HG03565 (cell line): ENCODE results near the gene GOLGA8N.
A peak's percentile ranks its signal among the peaks of the same experiment; 100 is the strongest.
"Not testable (repeated sequence)": the region's sequence is repeated elsewhere in the genome, so short reads cannot be mapped to it uniquely, and the experiment has no call there.

Experiments used
- ATAC-seq: cut with Tn5 transposase; IDR thresholded peaks from one replicate; pipeline ENCODE4 v1.9.1; 2021; ENCODE audit warnings: mild to moderate bottlenecking, moderate library complexity; ENCODE audit not compliant: unreplicated experiment

GOLGA8N gene

DNA sequence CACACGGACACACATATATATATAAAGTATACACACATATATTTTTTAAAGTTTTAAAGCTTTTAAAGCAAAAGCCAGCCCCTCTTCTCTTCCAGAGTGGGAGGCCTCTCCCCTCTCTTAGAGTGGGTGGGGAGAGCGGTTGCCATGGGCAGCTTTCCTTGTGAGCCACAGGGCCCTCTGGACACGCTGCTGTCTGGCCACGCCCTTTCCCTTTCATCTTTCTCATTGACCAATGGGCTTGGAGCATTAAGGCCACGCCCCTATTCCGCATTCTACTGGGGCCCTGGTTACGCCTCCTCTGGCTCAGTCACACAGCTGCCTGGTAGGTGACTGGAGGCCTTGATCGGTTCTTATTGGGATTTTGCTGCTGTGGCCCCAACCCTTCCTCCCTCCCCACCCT, at the start of gene GOLGA8N:
TSS of gene GOLGA8N (plus strand) at position 306 of the 400 bp plus-strand sequence.
- ATAC-seq, result not testable (repeated sequence)

DNA sequence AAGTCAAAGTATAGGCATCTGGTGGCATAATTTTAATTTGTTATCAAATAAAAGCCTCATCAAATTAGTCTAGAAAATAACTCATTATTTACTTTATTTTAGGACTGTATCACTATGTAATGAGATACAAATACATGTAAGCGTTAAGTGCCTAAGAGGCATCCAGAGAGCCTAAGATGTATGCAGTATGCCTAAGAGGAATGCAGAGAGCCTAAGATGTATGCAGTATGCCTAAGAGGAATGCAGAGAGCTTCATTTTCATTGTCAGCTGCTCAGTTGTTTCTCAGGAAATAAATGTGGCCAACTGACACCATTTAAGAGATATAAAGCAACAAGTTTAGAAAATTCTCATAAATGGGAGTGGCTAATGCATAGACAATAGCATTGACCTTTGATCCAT, 49.8 kb upstream of the GOLGA8N start:
- ATAC-seq, result not testable (repeated sequence)

DNA sequence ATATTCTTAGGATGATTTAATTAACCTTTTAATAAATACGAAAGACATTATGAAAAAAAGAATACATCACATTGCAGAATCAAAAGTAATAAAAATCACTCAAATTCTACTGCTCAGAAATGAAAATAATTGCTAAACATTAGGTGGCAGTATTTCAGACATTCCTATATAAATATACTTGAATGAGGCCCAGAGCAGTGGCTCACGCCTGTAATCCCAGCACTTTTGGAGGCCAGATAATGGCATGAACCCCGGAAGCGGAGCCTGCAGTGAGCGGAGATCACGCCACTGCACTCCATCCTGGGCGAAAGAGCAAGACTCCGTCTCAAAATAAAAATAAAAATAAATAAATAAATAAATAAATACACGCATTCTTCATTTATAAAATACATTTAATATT, 48.1 kb upstream of the GOLGA8N start:
- ATAC-seq, result not testable (repeated sequence)

DNA sequence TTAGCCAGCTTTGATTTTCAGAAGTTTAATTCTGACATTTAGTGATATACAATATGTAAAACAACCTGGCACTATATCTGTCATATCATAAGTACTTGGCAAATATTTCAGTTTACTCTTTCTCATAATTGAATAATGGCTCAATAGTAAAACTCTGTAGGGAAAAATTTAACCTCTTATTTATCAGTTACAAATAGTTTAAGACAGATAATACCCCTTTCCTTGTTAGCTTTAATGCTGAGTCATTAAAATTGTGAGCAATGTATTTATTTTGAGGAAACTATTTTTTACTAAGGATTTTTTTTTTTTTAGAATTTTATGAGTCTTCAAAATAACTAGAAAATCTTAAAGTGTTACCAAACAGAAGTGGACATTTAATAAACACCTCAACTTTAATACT, 38.7 kb upstream of the GOLGA8N start:
- ATAC-seq, result not testable (repeated sequence)

DNA sequence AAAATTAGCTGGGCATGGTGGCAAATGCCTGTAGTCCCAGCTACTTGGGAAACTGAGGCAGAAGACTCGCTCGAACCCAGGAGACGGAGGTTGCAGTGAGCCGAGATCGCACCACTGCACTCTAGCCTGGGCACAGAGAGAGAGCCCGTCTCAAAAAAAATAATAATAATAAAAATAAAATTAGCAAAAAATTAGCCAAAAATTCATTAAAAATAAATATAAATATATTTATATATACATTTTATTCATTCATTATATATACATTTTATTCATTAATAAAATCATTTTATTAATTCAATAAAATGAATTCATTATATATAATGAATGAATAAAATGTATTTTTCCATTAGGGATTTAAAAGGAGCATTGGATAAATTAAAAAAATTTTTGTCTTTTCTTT, 31.1 kb upstream of the GOLGA8N start:
- not testable (repeated sequence) for ATAC-seq

DNA sequence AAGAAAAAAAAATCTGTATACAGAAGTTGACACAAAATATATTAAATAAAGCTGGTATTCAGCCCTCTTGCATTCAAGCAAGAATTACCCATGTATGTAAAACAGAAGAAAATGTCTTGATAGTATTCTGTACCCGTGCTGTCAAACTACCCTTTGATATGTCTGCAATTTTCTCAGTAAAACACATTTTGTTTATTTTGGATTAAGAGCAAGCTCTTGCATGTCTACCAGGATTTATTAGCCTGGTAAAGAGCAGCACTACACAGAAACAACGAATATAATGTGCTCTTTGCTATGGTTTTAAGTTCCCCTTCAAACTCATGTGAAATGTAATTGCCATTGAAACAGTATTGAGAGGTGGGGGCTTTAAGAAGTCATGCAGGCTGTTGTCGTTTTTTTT, 24.3 kb upstream of the GOLGA8N start:
- not testable (repeated sequence) for ATAC-seq

DNA sequence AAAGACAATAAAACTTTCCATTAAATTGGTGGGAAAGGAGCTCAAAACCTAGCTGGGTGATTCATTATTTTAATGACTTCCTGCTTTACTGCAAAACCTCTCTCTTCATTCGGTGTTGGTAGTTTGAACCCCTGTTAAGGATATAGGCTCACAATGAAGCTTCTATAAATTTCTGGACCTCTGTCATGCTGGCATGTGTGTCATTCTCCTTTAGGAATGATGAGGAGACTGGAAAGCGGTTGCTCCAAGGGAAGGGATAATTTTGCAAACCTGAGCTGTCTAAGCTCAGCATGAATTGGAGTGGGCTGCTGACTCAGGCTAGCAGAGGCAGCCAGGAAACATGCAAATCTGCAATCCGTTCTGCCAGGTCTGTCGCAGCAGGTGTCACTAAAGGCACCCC, 14.8 kb upstream of the GOLGA8N start:
- ATAC-seq, result not testable (repeated sequence)

DNA sequence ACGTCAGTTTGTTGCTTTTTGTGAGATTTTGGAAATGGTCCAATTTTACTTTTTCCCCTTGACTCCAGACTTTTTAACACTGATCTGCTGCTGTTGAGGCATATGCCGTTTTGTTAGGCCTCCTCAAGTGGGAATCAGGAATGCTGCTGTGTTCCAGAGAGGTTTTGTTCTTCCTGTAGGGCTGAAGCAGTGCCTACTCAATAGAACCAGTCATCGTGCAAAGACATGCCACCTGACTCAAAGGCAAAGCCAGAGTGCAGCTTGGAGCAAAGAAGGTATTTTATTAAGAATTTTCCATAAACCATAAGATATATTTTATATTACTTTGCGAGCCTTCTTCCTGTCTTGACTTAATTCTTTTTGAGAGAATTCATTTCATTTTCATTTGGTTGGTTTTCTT, 7.4 kb upstream of the GOLGA8N start:
- not testable (repeated sequence) for ATAC-seq

DNA sequence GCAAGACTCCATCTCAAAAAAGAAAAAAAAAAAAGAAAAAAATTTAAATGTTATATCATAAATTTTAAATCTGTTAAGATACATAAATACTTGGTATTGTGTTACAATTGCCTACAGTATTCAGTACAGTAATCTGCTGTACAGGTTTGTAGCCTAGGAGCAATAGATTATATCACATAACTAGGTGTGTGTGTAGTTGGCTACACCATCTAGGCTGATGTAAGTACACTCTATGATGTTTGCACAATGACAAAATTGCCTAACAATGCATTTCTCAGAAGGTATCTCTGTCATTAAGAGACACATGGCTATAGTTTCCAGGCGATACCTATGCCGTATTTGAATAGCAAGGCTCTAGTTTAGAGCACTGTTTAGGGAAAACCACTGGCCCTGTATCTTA, 16.3 kb downstream of the GOLGA8N start:
- not testable (repeated sequence) for ATAC-seq

DNA sequence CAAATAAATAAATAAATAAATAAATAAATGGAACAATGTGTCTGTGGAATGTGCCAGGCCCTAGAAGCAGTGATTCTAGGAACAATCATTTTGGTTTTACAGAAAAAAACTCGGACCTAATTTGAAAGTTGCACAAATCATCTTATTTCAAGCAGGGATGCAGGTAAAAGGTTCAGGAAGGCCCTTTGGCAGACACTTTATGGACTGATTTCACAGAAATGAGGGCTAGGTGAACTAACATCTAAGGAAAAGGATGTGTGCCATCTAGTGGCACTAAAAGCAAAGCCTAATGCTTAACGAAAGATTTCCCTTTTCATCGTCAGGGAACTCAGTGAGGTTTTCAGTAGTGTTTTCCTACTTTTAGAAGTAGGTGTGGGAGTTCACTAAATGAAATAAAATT, 17.5 kb downstream of the GOLGA8N start:
- ATAC-seq, result not testable (repeated sequence)

DNA sequence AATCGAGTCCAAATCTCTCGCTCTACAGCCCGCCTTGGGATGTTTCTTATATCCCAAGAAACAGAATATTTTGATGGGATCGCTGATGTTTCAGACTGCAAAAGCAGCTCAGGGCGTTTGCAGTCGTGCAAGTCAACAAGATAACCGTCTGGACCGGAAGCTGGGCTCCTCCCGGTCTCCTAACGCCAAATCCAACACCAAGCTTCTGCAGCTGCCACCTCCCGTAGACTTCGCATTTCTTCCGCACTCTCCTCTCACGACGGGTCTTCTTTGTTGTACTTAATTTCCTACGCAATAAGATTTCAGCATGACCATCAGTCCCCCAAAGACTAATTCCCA, 21.4 kb downstream of the GOLGA8N start:
- ATAC-seq, result peak; percentile 14

DNA sequence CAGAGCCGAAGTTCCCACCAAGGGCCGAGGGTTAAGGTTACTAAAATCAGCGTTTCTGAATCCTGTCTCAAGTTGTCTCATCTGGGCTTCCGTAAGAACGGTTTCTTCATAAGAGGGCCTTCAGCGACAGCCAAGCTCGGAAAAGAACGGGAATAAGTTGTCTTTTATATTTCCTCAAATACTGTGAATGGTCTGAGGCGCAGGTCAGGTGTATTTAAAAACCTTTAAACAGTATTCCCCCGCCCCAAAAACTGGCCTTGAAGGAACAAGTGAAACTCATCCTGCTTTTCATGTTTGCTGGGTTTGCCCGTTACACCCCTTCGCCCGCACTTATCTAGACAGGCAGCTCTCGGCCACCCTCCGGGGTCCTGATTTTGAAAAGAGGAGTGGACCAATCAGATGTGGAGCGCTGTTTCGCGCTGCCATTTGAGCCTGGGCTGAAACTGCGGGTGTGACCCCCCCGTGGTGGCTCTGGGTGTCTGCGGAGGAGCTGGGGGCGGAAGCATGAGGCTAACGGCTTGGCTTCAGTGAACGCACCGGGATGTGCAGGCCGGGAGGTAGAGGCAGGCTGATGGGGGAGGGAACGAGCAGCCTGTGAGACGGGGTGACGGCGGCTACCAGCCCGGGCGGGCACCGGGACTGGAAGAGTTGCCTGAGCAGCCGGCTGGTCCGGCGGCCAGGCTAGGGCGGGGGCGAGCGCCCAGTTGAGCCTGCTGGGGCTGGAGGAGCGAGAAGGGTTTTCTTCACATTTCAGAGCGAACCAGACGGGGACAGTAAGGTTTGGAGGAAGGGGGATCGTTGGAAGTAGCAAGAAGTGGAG, 22.0 kb downstream of the GOLGA8N start, which contains the start of gene ARHGAP11A:
TSS of gene ARHGAP11A (plus strand) at position 454 of the 820 bp plus-strand sequence. CDS start 708 bp downstream, outside the sequence.
- peak; percentile 35 for ATAC-seq

DNA sequence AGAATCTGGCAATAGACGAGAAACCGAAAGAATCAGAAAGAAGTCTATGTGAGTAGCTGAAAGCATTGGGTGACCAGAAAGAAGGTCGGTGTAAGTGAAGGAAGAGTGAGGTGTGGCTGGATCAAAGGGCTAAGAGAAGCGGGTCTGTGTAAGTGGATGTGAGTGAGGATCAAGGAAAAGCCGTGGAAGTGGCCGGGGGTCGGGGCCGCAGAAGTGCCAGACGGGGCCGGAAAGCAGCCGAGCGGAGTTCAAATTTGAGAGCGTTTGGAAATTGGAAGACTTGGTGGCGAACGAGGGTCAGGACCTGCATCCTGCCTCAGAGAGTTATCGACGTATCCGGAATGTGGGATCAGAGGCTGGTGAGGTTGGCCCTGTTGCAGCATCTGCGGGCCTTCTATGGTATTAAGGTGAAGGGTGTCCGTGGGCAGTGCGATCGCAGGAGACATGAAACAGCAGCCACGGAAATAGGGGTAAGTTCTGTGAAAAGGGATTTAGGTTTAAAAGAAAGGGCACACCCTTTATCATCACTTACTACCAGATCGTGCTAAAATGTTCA, 22.7 kb downstream of the GOLGA8N start:
- not testable (repeated sequence) for ATAC-seq

DNA sequence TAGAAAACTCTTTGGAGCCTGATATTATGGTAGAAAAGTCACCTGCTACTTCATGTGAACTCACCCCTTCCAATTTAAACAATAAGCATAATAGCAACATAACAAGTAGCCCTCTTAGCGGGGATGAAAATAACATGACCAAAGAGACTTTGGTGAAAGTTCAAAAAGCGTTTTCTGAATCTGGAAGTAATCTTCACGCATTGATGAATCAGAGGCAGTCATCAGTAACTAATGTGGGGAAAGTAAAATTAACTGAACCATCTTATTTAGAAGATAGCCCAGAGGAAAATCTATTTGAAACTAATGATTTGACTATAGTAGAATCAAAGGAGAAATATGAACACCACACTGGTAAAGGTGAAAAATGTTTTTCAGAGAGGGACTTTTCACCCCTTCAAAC, 43.2 kb downstream of the GOLGA8N start:
- ATAC-seq, result no peak

DNA sequence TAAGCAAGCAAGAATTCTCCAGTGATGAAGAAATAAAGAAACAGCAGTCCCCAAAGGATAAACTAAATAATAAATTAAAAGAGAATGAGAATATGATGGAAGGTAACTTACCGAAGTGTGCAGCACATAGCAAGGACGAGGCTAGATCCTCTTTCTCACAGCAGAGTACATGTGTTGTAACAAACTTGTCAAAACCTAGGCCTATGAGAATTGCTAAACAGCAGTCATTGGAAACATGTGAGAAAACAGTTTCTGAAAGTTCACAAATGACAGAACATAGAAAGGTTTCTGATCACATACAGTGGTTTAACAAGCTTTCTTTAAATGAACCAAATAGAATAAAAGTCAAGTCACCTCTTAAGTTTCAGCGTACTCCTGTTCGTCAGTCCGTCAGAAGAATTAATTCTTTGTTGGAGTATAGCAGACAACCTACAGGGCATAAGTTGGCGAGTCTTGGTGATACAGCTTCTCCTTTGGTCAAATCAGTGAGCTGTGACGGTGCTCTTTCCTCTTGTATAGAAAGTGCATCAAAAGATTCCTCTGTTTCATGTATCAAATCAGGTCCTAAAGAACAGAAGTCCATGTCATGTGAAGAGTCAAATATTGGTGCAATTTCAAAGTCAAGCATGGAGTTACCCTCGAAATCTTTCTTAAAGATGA, 43.8 kb downstream of the GOLGA8N start:
- ATAC-seq, result no peak

DNA sequence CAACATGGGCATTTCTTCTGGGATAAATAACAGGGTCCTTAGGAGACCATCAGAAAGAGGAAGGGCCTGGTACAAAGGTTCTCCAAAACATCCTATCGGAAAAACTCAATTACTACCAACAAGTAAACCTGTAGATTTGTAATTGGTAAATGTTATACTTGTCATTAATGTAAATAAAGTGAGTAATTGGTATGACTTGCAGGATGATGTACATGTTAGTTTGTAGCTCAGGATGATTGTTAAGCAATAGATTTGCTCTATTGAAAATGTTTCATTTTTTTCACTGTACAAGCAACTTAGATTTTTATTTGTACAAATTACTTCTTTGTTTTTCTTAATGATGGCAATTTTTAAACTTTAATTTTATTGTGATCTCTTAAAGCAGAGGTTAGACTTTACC, 44.4 kb downstream of the GOLGA8N start:
- ATAC-seq, result no peak

DNA sequence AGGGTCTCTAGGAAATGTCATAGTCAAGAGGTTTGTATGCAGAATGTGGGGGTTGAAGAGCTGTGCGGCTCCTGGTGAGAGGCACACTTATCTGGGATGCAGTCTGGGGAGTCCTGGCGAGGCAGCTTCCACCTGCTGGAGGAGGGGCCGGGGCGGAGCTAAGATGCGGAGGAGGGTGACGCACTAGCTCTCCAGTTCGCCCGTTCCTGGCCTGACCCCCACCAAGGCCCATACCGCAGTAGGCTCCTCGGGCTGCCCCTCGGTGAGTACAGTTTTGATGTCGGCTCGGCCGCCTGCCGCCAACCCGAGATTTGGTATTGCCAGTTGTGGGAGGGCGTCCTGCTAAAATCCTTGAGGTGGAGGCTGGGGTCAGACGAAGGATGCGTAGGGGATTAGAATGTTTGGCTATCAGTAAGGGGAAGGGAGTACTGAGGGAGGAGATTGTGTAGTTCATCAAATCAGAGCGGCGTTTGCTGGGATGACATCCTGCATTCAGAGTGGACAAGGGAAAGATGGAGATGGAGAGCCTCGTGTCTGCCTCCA, 48.3 kb downstream of the GOLGA8N start, which contains the start of gene SCG5:
TSS of gene SCG5 (plus strand) at position 194 of the 543 bp plus-strand sequence. CDS start 1,883 bp downstream, outside the sequence.
- ATAC-seq, result no peak

DNA sequence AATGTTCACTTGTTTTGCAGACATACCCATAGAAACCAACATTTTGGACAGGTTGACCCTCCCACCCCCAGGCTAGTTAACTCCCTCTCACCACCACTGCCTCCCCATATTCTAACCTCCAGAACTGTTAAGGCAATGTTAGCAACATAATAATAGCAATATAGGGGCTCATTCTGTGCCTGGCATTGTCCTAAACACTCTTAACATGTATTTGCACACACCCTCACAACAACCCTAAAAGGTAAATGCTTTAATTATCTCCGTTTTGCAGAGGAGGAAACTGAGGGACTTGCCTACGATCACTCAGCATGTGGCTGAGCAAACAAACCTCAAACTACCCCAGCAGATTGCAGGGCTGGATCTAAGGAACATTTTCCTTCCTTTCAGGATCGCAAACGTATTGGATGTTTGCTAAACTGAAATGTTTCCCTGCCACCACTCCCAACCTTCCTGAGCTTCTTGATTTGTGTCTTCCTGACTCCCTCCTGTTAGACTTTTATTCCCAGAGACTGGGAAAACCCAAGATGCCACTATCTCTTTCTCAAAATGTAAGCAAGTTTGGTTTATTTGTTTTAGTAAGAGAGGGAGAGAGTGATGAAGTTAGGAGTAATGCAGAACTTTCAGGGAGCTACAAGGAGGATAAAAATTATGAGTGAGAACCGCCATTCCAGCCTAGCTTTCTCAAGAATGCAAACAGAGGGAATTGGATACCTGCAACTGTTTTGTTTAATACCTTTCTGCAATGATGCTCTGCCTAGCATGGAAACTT, 49.6 kb downstream of the GOLGA8N start:
- no peak for ATAC-seq

DNA sequence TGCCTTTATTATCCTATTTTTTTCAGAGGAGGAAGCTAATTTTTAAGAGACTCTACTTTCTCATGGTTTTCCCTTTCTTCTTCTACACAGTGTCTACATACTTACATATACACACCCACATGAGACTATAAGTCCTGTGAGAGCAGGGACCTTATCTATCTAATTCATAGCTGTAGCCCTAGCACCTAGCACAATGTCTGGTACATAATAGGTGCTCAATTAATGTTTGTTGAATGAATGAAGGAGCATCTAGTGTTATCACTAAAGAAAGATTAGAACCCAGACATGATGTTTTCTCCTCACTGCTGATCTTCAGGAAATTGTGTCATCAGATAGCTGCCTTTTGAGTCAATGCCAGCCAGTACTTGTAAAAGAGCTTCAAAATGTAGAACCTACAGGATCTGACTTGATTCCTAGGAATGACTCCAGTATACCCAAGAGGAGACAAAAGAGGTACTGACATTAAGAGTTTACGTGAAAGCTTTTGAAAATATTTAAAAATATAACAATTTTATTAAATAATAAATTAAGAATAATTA, 50.7 kb downstream of the GOLGA8N start:
- no peak for ATAC-seq

DNA sequence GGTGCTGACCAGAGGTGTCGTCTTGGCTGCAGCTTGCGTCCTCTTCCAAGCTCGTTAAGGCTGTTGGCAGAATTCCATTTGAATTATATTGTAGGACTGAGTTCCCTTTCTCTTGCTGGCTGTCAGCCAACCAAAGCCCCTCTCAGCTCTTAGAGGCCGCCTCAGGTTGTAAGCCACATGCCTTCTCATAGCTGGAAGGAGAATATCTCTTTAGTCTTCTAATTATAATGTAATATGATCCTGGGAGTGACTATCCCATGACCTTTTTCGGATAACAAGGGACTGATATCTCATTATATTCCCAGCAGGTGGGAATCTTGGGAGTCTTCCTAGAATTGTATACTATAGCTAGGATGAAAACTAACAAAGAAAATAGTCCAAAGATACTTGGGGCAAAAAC, 53.0 kb downstream of the GOLGA8N start:
- ATAC-seq, result no peak
